Osteoblast (primary cell): ENCODE data around the gene PCGF5. TPM values are rescaled to one million over a fixed set of nuclear protein-coding genes. Genes with fewer than 3 reads are reported as not detected.

ENCODE experiments used
- DNase-seq: peaks from one replicate; pipeline ENCODE4 v3.0.0; 2011; ENCODE audit warnings: low spot score, mixed read lengths; ENCODE audit not compliant: insufficient read length; ENCODE audit errors: missing footprints
- H2AFZ ChIP-seq: 2 replicates; pipeline ENCODE4 v1.6.0; 2011; ENCODE audit warnings: mild to moderate bottlenecking, low read length
- H3K27ac ChIP-seq: 2 replicates; pipeline ENCODE4 v1.5.1; 2011; ENCODE audit warnings: mild to moderate bottlenecking, low read depth, low read length, moderate library complexity
- H3K27me3 ChIP-seq: 2 replicates; pipeline ENCODE4 v1.6.0; 2012; ENCODE audit warnings: mild to moderate bottlenecking, control low read depth, inconsistent platforms, low read length, moderate library complexity; ENCODE audit not compliant: insufficient read depth
- H3K36me3 ChIP-seq: 2 replicates; pipeline ENCODE4 v1.5.1; 2011; ENCODE audit warnings: mild to moderate bottlenecking, low read length, control low read depth, moderate library complexity; ENCODE audit not compliant: insufficient read depth
- H3K4me1 ChIP-seq: 2 replicates; pipeline ENCODE4 v1.5.1; 2011; ENCODE audit warnings: mild to moderate bottlenecking, low read length, control low read depth, moderate library complexity; ENCODE audit not compliant: insufficient read depth
- H3K4me2 ChIP-seq: 2 replicates; pipeline ENCODE4 v1.6.0; 2011; ENCODE audit warnings: mild to moderate bottlenecking, low read length; ENCODE audit not compliant: insufficient read depth
- H3K4me3 ChIP-seq: fragments of 200-600 bp; sonication (generic); 3 replicates; pipeline ENCODE4 v1.5.1; 2012; ENCODE audit warnings: mild to moderate bottlenecking, low read length, inconsistent platforms; ENCODE audit not compliant: insufficient read depth
- H3K79me2 ChIP-seq: 2 replicates; pipeline ENCODE4 v1.6.0; 2012; ENCODE audit warnings: mild to moderate bottlenecking, low read length, control low read depth, inconsistent platforms; ENCODE audit not compliant: insufficient read depth
- H3K9me3 ChIP-seq: 2 replicates; pipeline ENCODE4 v1.5.1; 2011; ENCODE audit warnings: low read depth, low read length, control low read depth
- H4K20me1 ChIP-seq: 2 replicates; pipeline ENCODE4 v1.6.0; 2012; ENCODE audit warnings: mild to moderate bottlenecking, low read length, control low read depth; ENCODE audit not compliant: insufficient read depth
- CTCF ChIP-seq: IDR thresholded peaks from 2 replicates; pipeline ENCODE4 v1.5.1; 2011; ENCODE audit warnings: mild to moderate bottlenecking, low read depth, low read length, moderate library complexity; ENCODE audit errors: extremely low read depth
- total RNA-seq: library from RNA; depleted of rRNA; stranded (reverse); fragments of >200 nt; gene quantifications from 2 replicates; pipeline ENCODE4 v1.2.3, GENCODE V29; 2012

PCGF5 gene
- total RNA-seq, 1 donor, result 99.2 TPM

GRCh38 chr10:91289305-91289704 is 68.8 kb downstream of the PCGF5 start:
- no peak for DNase-seq
- no peak overlapping the region for H3K4me2 ChIP-seq

DNA sequence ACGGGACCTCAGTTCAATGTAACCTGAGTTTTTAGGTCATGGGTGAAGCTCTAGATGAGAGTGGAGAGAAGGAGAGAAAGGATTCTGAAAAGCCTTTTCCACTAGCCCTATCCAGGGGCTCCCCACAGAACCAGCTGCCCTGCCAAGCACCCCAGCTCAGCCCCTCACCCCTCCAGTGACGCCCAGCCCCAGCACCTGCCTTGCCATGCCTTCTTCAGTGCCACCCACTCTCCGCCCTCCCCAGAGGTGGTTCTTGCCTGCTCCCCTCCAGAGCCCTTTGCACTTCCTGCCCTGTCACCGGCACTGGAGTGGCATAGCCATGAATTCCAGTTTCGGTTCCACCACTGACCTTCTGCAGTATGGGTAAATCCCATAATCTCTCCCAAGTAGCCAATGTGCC is 70.1 kb downstream of the PCGF5 start:
- H3K79me2 ChIP-seq, result no peaks in the 10 kb centered on the region
- DNase-seq, result no peak
- no peaks in the 10 kb centered on the region for H4K20me1 ChIP-seq
- H3K9me3 ChIP-seq, result no peaks in the 10 kb centered on the region
- no peaks in the 10 kb centered on the region for H3K27me3 ChIP-seq
- H3K36me3 ChIP-seq, result no peaks in the 10 kb centered on the region
- no peak overlapping the region for H3K4me2 ChIP-seq
- no peak for TF ChIP-seq CTCF
- H3K27ac ChIP-seq, result no peak overlapping the region
- H2AFZ ChIP-seq, result no peak overlapping the region
- H3K4me3 ChIP-seq, result no peak overlapping the region
- H3K4me1 ChIP-seq, result peaks cover 31% of the 10 kb centered on the region

More at GRCh38 chr10:91289305-91289704, 68.8 kb downstream of the PCGF5 start:
- Histone ChIP-seq H4K20me1 (no peaks in the 10 kb centered on the region), H3K79me2 (no peaks in the 10 kb centered on the region), H3K4me1 (peaks cover 22% of the 10 kb centered on the region), H3K9me3 (no peaks in the 10 kb centered on the region), H3K27me3 (no peaks in the 10 kb centered on the region), H3K27ac (no peak overlapping the region), H3K4me3 (no peak overlapping the region), H3K36me3 (no peaks in the 10 kb centered on the region), H2AFZ (no peak overlapping the region)
- TF ChIP-seq CTCF, result no peak

- Histone ChIP-seq H3K79me2 (no peaks in the 10 kb centered on the region), H3K4me1 (peaks cover 23% of the 10 kb centered on the region), H3K27ac (no peak overlapping the region), H3K27me3 (no peaks in the 10 kb centered on the region), H3K36me3 (no peaks in the 10 kb centered on the region), H4K20me1 (no peaks in the 10 kb centered on the region), H3K4me2 (peak overlapping the region; percentile 21), H3K9me3 (no peaks in the 10 kb centered on the region), H2AFZ (no peak overlapping the region), H3K4me3 (no peak overlapping the region)
- no peak for DNase-seq
- no peak for TF ChIP-seq CTCF
Observed at GRCh38 chr10:91294134-91294906, 73.9 kb downstream of the PCGF5 start.

DNA sequence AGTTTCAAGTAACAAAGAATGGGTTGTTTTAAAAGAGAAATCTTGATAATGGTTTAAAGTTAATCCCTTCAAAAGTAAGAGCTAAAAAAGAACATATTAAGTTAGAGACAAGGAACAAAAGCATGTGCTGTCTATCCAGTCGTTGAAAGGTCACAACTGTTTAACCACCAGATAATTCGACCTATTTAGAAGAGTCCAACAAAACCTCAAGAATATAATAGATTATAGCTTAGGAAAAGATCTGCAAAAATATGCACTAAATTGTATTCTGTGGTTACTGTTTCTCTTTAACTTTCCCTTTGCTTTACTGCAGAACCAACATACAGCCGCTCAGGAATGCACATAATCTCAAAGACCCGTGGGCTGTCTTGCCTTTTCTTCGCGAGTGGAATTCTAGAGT is 74.9 kb downstream of the PCGF5 start:
- no peak for DNase-seq
- Histone ChIP-seq H2AFZ (no peak overlapping the region), H3K9me3 (no peaks in the 10 kb centered on the region), H3K4me3 (no peak overlapping the region), H3K79me2 (no peaks in the 10 kb centered on the region), H3K4me1 (peaks cover 23% of the 10 kb centered on the region), H3K36me3 (no peaks in the 10 kb centered on the region), H3K4me2 (no peak overlapping the region), H3K27ac (no peak overlapping the region), H4K20me1 (no peaks in the 10 kb centered on the region), H3K27me3 (no peaks in the 10 kb centered on the region)
- no peak for TF ChIP-seq CTCF
